HEK293 (cell line): Measurements from ENCODE around the gene RCSD1.
A peak's percentile ranks its signal among the peaks of the same experiment; 100 is the strongest.

Experiments
- BCL11A ChIP-seq: fragments of 450-650 bp; formaldehyde crosslinking; IDR thresholded peaks from 2 replicates; pipeline ENCODE4 v1.5.1; 2016; ENCODE audit warnings: low read depth, missing biosample characterization, missing genetic modification characterization
- KLF1 ChIP-seq: fragments of 450-650 bp; formaldehyde crosslinking; IDR thresholded peaks from 2 replicates; pipeline ENCODE4 v1.5.1; 2016; ENCODE audit warnings: missing biosample characterization, missing genetic modification characterization
- KLF16 ChIP-seq: fragments of 450-650 bp; formaldehyde crosslinking; IDR thresholded peaks from 2 replicates; pipeline ENCODE4 v1.5.1; 2017; ENCODE audit warnings: missing biosample characterization, missing genetic modification characterization
- MEIS1 ChIP-seq: sonication (generic); formaldehyde crosslinking; IDR thresholded peaks from 2 replicates; pipeline ENCODE4 v1.8.1; 2022; ENCODE audit warnings: missing genetic modification reagents, mild to moderate bottlenecking, borderline replicate concordance
- MYNN ChIP-seq: fragments of 450-650 bp; formaldehyde crosslinking; IDR thresholded peaks from 2 replicates; pipeline ENCODE4 v1.5.1; 2016; ENCODE audit warnings: missing biosample characterization, missing genetic modification characterization, borderline replicate concordance
- OSR2 ChIP-seq: fragments of 450-650 bp; formaldehyde crosslinking; IDR thresholded peaks from 2 replicates; pipeline ENCODE4 v1.5.1; 2016; ENCODE audit warnings: missing biosample characterization, missing genetic modification characterization
- OVOL3 ChIP-seq: fragments of 450-650 bp; formaldehyde crosslinking; IDR thresholded peaks from 2 replicates; pipeline ENCODE4 v1.5.1; 2016; ENCODE audit warnings: missing biosample characterization, missing genetic modification characterization
- SCRT2 ChIP-seq: fragments of 450-650 bp; formaldehyde crosslinking; IDR thresholded peaks from 2 replicates; pipeline ENCODE4 v1.5.1; 2016; ENCODE audit warnings: missing biosample characterization, missing genetic modification characterization
- SP3 ChIP-seq: fragments of 450-650 bp; formaldehyde crosslinking; IDR thresholded peaks from 2 replicates; pipeline ENCODE4 v1.5.1; 2016; ENCODE audit warnings: missing biosample characterization, missing genetic modification characterization
- TCF7L2 ChIP-seq: IDR thresholded peaks from 2 replicates; pipeline ENCODE4 v1.6.1; 2011; ENCODE audit warnings: low read depth, mild to moderate bottlenecking, inconsistent platforms, low read length, moderate library complexity, borderline replicate concordance
- ZBTB21 ChIP-seq: fragments of 450-650 bp; formaldehyde crosslinking; IDR thresholded peaks from 2 replicates; pipeline ENCODE4 v1.5.1; 2017; ENCODE audit warnings: missing biosample characterization, missing genetic modification characterization
- ZBTB48 ChIP-seq: fragments of 450-650 bp; formaldehyde crosslinking; IDR thresholded peaks from 2 replicates; pipeline ENCODE4 v1.5.1; 2016; ENCODE audit warnings: missing biosample characterization, missing genetic modification characterization
- ZBTB49 ChIP-seq: fragments of 450-650 bp; formaldehyde crosslinking; IDR thresholded peaks from 2 replicates; pipeline ENCODE4 v1.5.1; 2016; ENCODE audit warnings: missing biosample characterization, missing genetic modification characterization, low read depth
- ZBTB8A ChIP-seq: fragments of 450-650 bp; formaldehyde crosslinking; IDR thresholded peaks from 2 replicates; pipeline ENCODE4 v1.5.1; 2016; ENCODE audit warnings: missing biosample characterization, missing genetic modification characterization
- ZFP37 ChIP-seq: fragments of 450-650 bp; formaldehyde crosslinking; IDR thresholded peaks from 2 replicates; pipeline ENCODE4 v1.5.1; 2016; ENCODE audit warnings: missing biosample characterization, missing genetic modification characterization
- ZIC2 ChIP-seq: fragments of 450-650 bp; formaldehyde crosslinking; IDR thresholded peaks from 2 replicates; pipeline ENCODE4 v1.5.1; 2016; ENCODE audit warnings: missing biosample characterization, missing genetic modification characterization
- ZNF10 ChIP-seq: fragments of 450-650 bp; formaldehyde crosslinking; IDR thresholded peaks from 2 replicates; pipeline ENCODE4 v1.5.1; 2017; ENCODE audit warnings: missing biosample characterization, missing genetic modification characterization
- ZNF157 ChIP-seq: fragments of 450-650 bp; formaldehyde crosslinking; IDR thresholded peaks from 2 replicates; pipeline ENCODE4 v1.5.1; 2016; ENCODE audit warnings: missing biosample characterization, missing genetic modification characterization
- ZNF202 ChIP-seq: fragments of 450-650 bp; formaldehyde crosslinking; IDR thresholded peaks from 2 replicates; pipeline ENCODE4 v1.5.1; 2016; ENCODE audit warnings: missing biosample characterization, missing genetic modification characterization, borderline replicate concordance
- ZNF239 ChIP-seq: fragments of 450-650 bp; formaldehyde crosslinking; IDR thresholded peaks from 2 replicates; pipeline ENCODE4 v1.5.1; 2016; ENCODE audit warnings: missing biosample characterization, missing genetic modification characterization
- ZNF302 ChIP-seq: fragments of 450-650 bp; formaldehyde crosslinking; IDR thresholded peaks from 2 replicates; pipeline ENCODE4 v1.5.1; 2016; ENCODE audit warnings: missing biosample characterization, missing genetic modification characterization, low read depth
- ZNF324 ChIP-seq: fragments of 450-650 bp; formaldehyde crosslinking; IDR thresholded peaks from 2 replicates; pipeline ENCODE4 v1.5.1; 2016; ENCODE audit warnings: missing biosample characterization, missing genetic modification characterization
- ZNF37A ChIP-seq: fragments of 450-650 bp; IDR thresholded peaks from 2 replicates; pipeline ENCODE4 v1.5.1; 2018; ENCODE audit warnings: missing biosample characterization, missing genetic modification characterization
- ZNF433 ChIP-seq: fragments of 450-650 bp; formaldehyde crosslinking; IDR thresholded peaks from 2 replicates; pipeline ENCODE4 v1.5.1; 2016; ENCODE audit warnings: missing biosample characterization, missing genetic modification characterization, low read depth
- ZNF501 ChIP-seq: fragments of 450-650 bp; formaldehyde crosslinking; IDR thresholded peaks from 2 replicates; pipeline ENCODE4 v1.5.1; 2016; ENCODE audit warnings: missing biosample characterization, missing genetic modification characterization
- ZNF521 ChIP-seq: fragments of 450-650 bp; formaldehyde crosslinking; IDR thresholded peaks from 2 replicates; pipeline ENCODE4 v1.5.1; 2017; ENCODE audit warnings: missing biosample characterization, mild to moderate bottlenecking, missing genetic modification characterization
- ZNF530 ChIP-seq: fragments of 450-650 bp; formaldehyde crosslinking; IDR thresholded peaks from 2 replicates; pipeline ENCODE4 v1.5.1; 2016; ENCODE audit warnings: low read depth, missing biosample characterization, missing genetic modification characterization
- ZNF555 ChIP-seq: fragments of 450-650 bp; formaldehyde crosslinking; conservative IDR thresholded peaks from 2 replicates; pipeline ENCODE4 v1.5.1; 2017; ENCODE audit warnings: missing biosample characterization, mild to moderate bottlenecking, missing genetic modification characterization, inconsistent platforms
- ZNF561 ChIP-seq: fragments of 450-650 bp; IDR thresholded peaks from 2 replicates; pipeline ENCODE4 v1.5.1; 2018; ENCODE audit warnings: missing biosample characterization, missing genetic modification characterization, borderline replicate concordance
- ZNF621 ChIP-seq: fragments of 450-650 bp; formaldehyde crosslinking; IDR thresholded peaks from 2 replicates; pipeline ENCODE4 v1.5.1; 2017; ENCODE audit warnings: missing biosample characterization, missing genetic modification characterization
- ZNF624 ChIP-seq: fragments of 450-650 bp; formaldehyde crosslinking; IDR thresholded peaks from 2 replicates; pipeline ENCODE4 v1.5.1; 2017; ENCODE audit warnings: missing biosample characterization, missing genetic modification characterization
- ZNF664 ChIP-seq: fragments of 450-650 bp; formaldehyde crosslinking; IDR thresholded peaks from 2 replicates; pipeline ENCODE4 v1.5.1; 2016; ENCODE audit warnings: missing biosample characterization, missing genetic modification characterization
- ZNF701 ChIP-seq: fragments of 450-650 bp; formaldehyde crosslinking; IDR thresholded peaks from 2 replicates; pipeline ENCODE4 v1.5.1; 2016; ENCODE audit warnings: missing biosample characterization, missing genetic modification characterization
- ZNF776 ChIP-seq: fragments of 450-650 bp; formaldehyde crosslinking; IDR thresholded peaks from 2 replicates; pipeline ENCODE4 v1.5.0; 2017; ENCODE audit warnings: missing biosample characterization, missing genetic modification characterization, borderline replicate concordance
- ZNF830 ChIP-seq: fragments of 450-650 bp; IDR thresholded peaks from 2 replicates; pipeline ENCODE4 v1.5.0; 2018; ENCODE audit warnings: missing biosample characterization, missing genetic modification characterization, low read depth, mild to moderate bottlenecking, moderate library complexity
- ZSCAN16 ChIP-seq: fragments of 450-650 bp; formaldehyde crosslinking; IDR thresholded peaks from 2 replicates; pipeline ENCODE4 v1.5.1; 2016; ENCODE audit warnings: missing biosample characterization, missing genetic modification characterization
- TF ChIP-seq, protein P1 (sequence below): fragments of 450-650 bp; formaldehyde crosslinking; IDR thresholded peaks from 2 replicates; pipeline ENCODE4 v1.5.1; 2016; ENCODE audit warnings: missing biosample characterization, missing genetic modification characterization, borderline replicate concordance
- TF ChIP-seq, protein P2 (sequence below): fragments of 450-650 bp; formaldehyde crosslinking; IDR thresholded peaks from 2 replicates; pipeline ENCODE4 v1.5.1; 2016; ENCODE audit warnings: missing biosample characterization, missing genetic modification characterization

Gene RCSD1

DNA sequence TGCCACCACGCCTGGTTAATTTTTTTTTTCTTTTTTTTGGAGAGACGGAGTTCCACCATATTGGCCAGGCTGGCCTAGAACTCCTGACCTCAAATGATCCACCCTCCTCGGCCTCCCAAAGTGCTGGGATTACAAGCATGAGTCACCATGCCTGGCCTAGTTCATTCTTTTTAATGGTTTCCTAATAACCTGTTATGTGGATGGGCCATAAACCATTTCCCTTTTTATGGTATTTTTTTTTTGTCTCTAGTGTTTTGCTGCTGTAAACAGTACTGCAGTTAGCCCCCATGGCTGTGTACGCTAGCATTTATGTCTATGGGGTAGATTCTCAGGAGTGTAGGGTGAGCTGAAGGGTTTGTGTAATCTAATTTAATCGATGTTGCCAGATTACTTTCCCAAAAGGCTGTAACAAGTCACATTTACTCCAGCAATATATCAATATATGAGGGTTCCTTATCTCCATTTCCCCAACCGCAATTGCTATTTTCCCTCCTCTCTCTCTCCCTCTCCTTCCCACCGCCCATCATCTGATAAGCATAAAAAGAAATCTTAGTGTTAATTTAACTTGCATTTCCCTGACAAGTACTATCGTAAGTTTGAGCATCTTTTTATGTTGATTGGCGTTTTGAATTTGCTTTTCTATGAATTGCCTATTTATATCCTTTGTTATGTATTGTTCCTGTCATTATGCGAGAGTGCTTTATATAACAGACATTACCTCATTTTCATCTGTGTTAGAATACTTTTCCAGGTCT, 28.7 kb downstream of the RCSD1 start (continued):
- TF ChIP-seq ZNF202 (tag by site-specific recombination) (no peak), ZNF624 (tag by site-specific recombination) (no peak), ZNF530 (tag by site-specific recombination) (no peak), ZBTB48 (tag by site-specific recombination) (no peak), ZNF776 (tag by site-specific recombination) (no peak), OSR2 (tag by site-specific recombination) (peak; percentile 99), OVOL3 (tag by site-specific recombination) (peak; percentile 99), TCF7L2 (peak; percentile 80; the same call in 1 of the 2 replicates), KLF1 (peak; percentile 72), ZNF830 (no peak), ZBTB49 (tag by site-specific recombination) (no peak), ZNF664 (tag by site-specific recombination) (peak; percentile 93), ZNF701 (tag by site-specific recombination) (0 out of 2 replicates have a peak, but pooled peaks have one; percentile 9), SCRT2 (peak; percentile 88), ZIC2 (no peak), ZNF433 (tag by site-specific recombination) (no peak), BCL11A (tag by site-specific recombination) (peak; percentile 97), ZNF239 (tag by site-specific recombination) (peak; percentile 30; the same call in 1 of the 2 replicates), SP3 (no peak), ZNF157 (tag by site-specific recombination) (no peak), ZNF521 (tag by site-specific recombination) (no peak), MYNN (tag by site-specific recombination) (no peak), ZNF37A (tag by site-specific recombination) (no peak), ZNF561 (tag by site-specific recombination) (peak; percentile 93), ZNF501 (peak; percentile 54; the same call in 1 of the 2 replicates), ZFP37 (tag by site-specific recombination) (no peak), ZBTB8A (peak; percentile 83), ZNF621 (tag by site-specific recombination) (no peak), ZBTB21 (tag by site-specific recombination) (0 out of 2 replicates have a peak, but pooled peaks have one; percentile 37), ZSCAN16 (tag by site-specific recombination) (peak; percentile 69; the same call in 1 of the 2 replicates), MEIS1 (CRISPR knock-in tag) (no peak), ZNF324 (peak; percentile 85), KLF16 (tag by site-specific recombination) (peak; percentile 80; the same call in 1 of the 2 replicates), ZNF555 (tag by site-specific recombination) (no peak), ZNF10 (tag by site-specific recombination) (peak; percentile 97), ZNF302 (no peak)
- TF ChIP-seq, protein P1, sequence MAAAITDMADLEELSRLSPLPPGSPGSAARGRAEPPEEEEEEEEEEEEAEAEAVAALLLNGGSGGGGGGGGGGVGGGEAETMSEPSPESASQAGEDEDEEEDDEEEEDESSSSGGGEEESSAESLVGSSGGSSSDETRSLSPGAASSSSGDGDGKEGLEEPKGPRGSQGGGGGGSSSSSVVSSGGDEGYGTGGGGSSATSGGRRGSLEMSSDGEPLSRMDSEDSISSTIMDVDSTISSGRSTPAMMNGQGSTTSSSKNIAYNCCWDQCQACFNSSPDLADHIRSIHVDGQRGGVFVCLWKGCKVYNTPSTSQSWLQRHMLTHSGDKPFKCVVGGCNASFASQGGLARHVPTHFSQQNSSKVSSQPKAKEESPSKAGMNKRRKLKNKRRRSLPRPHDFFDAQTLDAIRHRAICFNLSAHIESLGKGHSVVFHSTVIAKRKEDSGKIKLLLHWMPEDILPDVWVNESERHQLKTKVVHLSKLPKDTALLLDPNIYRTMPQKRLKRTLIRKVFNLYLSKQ (tag by site-specific recombination), result no peak
- TF ChIP-seq, protein P2, sequence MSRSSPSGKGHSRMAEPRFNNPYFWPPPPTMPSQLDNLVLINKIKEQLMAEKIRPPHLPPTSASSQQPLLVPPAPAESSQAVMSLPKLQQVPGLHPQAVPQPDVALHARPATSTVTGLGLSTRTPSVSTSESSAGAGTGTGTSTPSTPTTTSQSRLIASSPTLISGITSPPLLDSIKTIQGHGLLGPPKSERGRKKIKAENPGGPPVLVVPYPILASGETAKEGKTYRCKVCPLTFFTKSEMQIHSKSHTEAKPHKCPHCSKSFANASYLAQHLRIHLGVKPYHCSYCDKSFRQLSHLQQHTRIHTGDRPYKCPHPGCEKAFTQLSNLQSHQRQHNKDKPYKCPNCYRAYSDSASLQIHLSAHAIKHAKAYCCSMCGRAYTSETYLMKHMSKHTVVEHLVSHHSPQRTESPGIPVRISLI (tag by site-specific recombination), result peak; percentile 99
